GM21786 (cell line): ENCODE results near the gene ZNF587.
"Not testable (repeated sequence)": the region's sequence is repeated elsewhere in the genome, so short reads cannot be mapped to it uniquely, and the experiment has no call there.

Experiments
- ATAC-seq: cut with Tn5 transposase; IDR thresholded peaks from one replicate; pipeline ENCODE4 v1.9.1; 2021; ENCODE audit not compliant: unreplicated experiment

ZNF587 gene

GRCh38 chr19:57849666-57850473, at the start of gene ZNF587:
TSS of gene ZNF587 (plus strand) at chr19:57849859. CDS start at chr19:57850039, 180 bp downstream.
- ATAC-seq, result peak; percentile 97

DNA sequence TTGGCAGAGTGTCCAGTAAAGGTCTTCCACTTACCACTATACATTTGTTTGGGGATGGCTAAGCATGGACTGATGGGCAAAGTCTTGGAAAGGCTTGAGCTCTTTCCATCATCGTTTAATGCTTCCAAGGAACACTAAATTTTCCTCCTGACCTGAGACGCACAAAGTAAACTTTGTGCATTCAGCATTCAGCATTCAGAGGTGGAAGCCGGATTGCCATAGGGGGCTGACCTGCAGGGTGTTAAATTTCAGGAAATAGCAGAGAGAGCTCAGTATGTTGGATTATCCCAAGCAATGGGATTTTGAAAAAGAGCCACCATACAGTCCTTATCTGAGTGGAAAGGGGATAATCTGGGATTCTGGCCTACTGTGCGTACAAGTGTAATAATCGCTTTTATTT, 49.0 kb upstream of the ZNF587 start:
- ATAC-seq, result no peak

DNA sequence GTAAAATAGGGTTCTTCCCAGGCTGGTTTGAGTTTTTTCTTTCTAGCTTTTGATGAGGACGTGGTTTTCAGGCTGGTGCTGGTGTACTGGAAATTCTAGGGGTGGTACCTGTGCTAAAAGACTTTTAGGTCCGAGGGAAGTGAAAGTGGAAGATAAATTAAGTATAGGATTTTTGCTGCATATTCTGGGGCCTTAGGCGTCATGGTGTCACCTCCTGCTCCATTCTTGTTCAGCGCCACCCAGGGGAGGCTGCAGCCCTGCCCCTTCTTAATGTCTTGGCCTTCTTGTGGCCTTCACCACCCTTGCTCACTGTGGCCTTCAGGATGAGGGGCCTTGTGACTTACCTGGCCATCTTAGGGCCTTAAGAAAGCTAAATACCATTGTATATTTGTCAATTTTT, 47.4 kb upstream of the ZNF587 start:
- ATAC-seq, result peak; percentile 56

DNA sequence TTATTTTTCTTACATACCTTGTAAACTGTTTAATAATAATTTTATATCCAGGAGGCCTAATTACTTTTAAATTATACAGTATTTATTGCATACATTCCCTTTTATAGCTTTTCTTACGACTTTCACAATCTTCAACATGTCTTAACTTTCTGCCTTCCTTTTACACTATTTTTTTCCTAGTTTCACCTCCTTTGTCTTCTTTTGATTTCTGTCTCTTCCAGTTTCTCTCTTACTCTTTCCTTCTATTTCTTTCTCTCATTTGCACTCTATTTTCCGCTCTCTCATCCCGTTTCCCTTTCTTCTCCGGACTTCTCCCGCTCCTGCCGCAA, 46.4 kb upstream of the ZNF587 start:
- no peak for ATAC-seq

DNA sequence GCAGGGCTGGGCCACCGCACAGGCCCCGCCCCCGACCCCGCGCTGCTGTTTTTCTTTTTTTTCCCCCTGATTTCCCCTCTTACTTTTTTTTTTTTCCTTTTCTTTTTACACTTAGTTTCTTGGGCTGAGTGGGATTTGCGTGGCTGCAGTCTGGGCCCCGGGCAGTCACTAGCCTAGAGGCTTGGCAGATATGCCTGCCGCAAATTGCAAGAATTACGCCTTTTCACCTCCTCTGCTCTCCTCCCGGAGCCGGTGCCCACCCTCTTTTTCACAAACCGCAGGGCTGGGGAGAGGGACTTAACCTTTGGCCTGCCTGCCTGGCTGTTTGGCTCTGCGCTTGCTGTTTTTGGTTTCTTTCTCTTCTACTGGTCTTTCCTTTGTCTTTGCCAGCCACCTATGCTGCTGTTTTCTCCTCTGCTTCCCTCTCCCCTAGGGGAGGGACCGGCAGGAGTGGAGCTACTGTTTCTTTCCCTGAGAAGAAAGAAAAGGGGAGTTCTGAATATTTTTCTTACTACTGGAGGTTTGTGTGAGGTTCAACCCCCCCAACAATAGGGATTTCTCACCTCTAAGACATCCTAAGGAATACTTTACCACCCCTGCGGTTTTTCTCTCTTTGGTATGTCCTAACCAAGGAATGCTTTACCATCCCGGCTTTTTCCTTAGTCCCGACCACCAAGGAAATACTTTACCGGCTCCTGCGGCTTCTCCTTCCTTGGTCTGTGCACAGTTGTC, 45.9 kb upstream of the ZNF587 start:
- no peak for ATAC-seq

DNA sequence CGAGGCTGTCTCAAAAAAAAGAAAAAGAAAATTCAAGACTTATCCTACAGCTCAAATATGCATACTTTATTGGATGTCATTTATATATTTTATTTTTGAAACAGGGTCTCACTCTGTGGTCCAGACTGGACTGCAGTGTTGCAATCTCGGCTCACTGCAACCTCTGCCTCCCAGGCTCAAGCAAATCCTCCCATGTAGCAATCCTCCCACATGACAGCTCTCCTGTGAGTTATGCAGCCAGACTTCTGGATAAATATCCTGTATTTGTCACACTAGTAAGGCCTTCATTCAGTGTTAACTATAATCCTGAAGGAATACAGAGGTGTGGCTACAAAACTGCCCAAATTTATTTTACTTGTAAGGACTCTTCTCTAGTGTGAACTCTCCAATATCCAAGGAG, 42.1 kb upstream of the ZNF587 start:
- no peak for ATAC-seq

- not testable (repeated sequence) for ATAC-seq
Measured at GRCh38 chr19:57810410-57811295, 39.0 kb upstream of the ZNF587 start.

DNA sequence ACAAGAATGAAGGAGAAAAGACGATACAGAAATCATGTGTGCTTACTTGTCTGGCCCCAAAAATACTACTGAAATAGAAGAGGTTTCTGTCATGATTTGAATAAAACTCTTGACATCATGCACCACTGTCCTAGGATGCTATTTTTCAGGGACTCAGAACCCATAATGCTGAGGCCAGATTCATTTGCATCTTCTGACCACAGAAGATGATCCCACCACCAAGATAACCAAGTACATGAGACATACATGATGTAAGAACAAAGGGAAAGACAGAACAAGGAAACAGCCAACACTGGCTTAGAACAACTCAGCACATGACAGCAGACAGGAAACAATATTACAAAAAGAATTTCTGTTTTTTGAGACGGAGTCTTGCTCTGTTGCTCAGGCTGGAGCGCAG, 37.4 kb upstream of the ZNF587 start:
- ATAC-seq, result no peak

DNA sequence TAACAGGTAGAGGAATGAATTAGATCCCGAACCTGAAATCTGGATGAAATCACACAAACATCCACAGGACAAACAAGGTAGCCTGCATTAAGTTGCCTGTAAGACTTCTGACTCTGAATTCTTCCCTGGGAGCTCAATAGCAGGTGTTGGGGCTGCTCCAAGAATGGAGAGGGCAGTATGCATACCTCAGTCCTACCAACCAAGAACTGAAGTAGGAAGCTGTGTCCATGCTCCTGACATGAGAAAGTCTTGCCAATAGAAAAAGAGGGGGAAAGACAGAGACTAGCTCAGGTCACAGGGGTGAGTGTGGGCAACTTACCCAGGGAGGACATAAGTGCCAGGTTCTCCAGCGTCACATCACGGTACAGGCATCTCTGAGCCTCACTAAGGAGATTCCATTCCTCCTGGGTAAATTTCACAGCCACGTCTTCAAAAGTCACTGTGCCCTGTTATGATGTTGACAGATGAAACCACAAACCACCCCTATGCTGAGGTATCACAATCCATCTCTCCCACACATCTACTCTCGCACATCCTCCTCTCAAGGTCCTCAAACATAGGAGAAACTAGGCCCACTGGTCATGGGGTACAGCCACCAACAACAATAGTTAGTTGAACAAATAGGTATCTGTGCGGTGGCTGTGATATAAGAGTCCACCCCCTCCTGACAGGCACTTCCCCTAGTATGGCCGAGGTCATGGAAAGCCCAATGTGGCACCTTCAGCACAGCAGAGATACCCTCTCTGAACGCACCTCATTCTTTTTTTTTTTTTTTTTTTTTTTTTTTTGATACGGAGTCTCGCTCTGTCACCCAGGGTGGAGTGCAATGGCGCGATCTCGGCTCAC, 36.5 kb upstream of the ZNF587 start:
- ATAC-seq, result not testable (repeated sequence)

GRCh38 chr19:57813919-57814504, 35.6 kb upstream of the ZNF587 start:
- no peak for ATAC-seq

DNA sequence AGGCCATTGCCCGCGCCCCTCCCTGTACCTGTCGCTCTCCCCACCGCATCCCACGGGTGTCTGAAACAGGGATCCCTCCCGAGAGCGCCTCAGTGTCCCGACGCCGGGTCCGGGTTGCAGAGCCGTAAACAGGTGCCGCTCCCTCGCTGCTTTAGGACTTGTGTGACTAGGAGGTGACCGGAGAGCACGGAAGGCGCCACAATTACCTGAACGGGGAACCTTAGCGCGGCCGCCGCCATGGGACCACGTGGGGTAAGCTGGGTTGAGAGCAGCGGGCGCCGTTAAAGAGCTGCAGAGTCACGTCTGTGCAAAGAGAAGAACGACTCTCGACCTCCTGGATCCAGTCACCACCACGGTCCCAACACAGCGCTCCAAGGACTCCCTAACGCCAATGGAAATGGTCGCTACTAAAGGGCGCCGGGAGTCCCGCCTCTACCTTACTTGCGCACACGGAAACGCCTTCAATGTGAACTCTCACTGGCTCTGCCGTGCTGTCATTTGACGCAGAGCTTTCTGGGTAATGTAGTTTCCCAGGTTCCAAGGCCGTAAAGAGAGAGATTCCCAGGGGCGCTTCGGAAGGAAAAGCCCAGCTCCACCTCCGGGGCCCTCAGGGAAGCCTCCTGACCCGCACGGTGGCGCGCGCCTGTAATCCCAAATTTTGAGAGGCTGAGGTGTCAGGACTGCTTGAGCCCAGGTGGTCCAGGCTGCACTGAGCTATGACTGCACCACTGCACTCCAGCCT, 35.0 kb upstream of the ZNF587 start, which contains the start of gene ZNF552:
ZNF552 (minus strand) TSS at position 409 of the 742 bp plus-strand sequence; CDS start at position 239, 170 bp downstream.
- ATAC-seq, result peak; percentile 71

- no peak for ATAC-seq
Measured at GRCh38 chr19:57815247-57816075, 34.2 kb upstream of the ZNF587 start.

DNA sequence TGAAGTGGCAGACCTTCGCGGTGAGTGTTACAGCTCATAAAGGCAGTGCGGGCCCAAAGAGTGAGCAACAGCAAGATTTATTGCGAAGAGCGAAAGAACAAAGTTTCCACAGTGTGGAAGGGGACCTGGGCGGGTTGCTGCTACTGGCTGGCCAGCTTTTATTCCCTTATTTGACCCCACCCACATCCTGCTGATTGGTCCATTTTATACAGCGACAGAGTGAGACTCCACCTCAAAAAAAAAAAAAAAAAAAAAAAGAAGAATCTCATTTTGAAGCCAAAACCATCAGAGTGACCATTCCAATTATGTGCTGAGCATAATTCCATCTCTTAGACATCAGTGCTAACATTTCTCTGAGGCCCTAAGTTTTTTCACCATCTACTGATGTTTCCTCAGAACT, 33.0 kb upstream of the ZNF587 start:
- ATAC-seq, result no peak

- no peak for ATAC-seq
Measured at GRCh38 chr19:57817976-57818375, 31.7 kb upstream of the ZNF587 start.

DNA sequence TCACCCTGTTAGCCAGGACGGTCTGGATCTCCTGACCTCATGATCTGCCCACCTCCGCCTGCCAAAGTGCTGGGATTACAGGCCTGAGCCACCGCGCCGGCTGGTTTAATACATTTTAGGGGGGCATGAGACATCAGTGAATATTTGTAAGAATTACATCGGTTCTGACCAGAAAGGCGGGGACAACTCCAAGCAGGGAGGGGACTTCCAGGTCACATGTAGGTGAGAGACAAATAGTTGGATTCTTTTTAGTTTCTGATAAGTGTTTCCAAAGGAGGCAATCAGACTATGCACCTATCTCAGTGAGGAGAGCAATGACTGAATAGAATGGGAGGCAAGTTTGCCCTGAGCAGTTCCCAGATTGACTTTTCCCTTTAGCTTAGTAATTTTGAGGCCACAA, 31.3 kb upstream of the ZNF587 start:
- no peak for ATAC-seq

DNA sequence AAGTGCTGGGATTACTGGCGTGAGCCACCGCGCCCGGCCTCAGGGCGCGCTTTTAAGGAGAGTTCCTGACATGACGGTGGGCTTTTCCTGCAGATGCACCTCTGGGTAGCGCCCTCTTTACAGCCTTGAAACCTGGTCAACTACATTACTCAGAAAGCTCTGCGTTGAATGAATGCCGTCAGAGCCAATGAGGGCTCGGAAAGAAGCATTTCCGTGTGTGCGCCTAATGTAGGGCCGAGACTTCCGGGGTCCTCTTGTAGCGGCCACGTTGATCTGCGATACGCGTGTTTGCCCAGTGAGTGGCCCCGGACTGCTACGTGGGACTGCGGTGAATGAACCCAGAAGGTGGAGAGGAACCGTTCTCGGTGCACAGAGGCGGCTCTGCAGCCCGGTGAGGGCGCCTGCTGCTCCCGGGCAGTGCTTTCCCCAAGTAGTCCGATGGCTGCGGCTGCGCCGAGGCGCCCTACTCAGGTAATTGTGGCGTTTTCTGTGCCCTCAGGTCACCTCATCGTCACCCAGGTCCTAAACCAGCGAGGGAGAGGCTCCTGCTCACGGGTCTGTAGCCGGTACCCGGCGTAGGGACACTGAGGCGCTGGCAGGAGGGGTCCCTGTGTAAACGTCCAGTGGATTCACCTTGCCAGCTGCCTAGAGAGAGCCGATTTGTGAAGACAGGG, 30.0 kb upstream of the ZNF587 start:
- peak; percentile 85 for ATAC-seq

GRCh38 chr19:57820599-57820998, 29.1 kb upstream of the ZNF587 start:
- no peak for ATAC-seq

GRCh38 chr19:57821095-57821494, 28.6 kb upstream of the ZNF587 start:
- ATAC-seq, result not testable (repeated sequence)
